ENCODE data around the gene PLA2G2E.
"Not testable (repeated sequence)": the region's sequence is repeated elsewhere in the genome, so short reads cannot be mapped to it uniquely, and the experiment has no call there.

PLA2G2E gene

DNA sequence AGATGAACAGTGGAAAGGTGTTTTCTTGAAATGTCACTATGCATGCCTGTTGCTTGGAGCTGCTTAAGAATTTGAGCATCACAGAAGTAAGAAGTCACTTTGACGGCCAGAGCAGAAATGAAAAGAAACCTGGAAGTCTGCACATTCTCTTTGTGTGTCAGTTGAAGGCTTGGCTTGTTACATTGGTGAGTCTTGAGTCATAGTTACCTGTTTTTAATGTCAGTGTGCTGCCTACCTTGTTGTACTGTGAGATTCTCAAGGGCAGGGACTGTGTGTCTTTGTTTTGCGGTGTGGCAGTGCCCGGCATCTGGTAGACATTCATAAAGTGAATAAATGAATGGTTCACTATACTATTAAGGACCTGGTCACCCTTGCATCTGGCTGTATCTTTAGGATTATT is 31.3 kb downstream of the PLA2G2E start:
- DNase-seq (ENCODE audit: low read depth in 1 of 2, low spot score in 1 of 2): no peak
- no peak for TF ChIP-seq JUND (IDR thresholded peaks at IDR 0.05; ENCODE audit: low read depth)
- in situ Hi-C loops (cut with HindIII; ENCODE audit: low pct_unique_long_range_greater_than_20kb, low sequenced_read_pairs): no loop called here

DNA sequence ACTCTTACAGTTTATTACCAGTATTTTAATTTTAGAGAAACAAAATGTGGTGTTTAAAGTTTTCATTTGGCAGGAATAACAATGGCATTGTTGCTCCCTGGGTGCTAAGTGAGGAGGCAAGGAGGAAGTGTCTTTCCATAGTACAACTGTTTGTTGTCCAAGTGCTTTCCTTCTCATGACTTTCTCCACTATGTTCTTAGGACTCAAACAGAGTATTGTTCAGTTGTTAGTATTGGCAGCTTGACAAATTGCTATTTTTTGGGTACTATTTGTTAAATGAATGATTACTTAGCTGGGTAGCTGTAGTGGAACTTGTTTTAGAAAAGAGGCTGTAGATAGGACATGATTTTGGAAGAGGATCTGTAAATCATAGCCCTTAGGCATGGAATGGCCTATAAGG is 33.8 kb downstream of the PLA2G2E start:
- in situ Hi-C loops (cut with HindIII; ENCODE audit: low pct_unique_long_range_greater_than_20kb, low sequenced_read_pairs): no loop called here
- TF ChIP-seq JUND (IDR thresholded peaks at IDR 0.05; ENCODE audit: low read depth): no peak
- no peak for DNase-seq (ENCODE audit: low read depth in 1 of 2, low spot score in 1 of 2)

DNA sequence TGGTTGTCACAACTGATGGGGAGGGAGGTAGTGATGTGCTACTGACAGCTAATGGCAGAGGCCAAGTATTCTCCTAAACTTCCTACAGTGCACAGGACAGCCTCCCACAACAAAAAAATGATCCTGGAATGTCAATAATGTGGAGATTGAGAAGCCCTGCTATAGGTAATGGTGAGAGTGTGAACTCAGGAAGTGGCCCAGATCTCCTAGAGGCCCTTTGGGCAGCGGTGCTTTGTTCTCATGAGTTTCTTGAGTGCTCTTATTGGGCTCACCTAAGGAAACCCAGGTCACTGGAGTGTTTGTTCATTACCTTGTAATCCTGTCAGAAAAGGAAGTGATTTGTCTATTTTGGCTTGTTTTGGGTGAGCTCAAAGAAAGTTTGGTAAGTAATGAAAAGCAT is 35.3 kb downstream of the PLA2G2E start:
- no peak for TF ChIP-seq JUND (IDR thresholded peaks at IDR 0.05; ENCODE audit: low read depth)
- no peak for DNase-seq (ENCODE audit: low read depth in 1 of 2, low spot score in 1 of 2)

DNA sequence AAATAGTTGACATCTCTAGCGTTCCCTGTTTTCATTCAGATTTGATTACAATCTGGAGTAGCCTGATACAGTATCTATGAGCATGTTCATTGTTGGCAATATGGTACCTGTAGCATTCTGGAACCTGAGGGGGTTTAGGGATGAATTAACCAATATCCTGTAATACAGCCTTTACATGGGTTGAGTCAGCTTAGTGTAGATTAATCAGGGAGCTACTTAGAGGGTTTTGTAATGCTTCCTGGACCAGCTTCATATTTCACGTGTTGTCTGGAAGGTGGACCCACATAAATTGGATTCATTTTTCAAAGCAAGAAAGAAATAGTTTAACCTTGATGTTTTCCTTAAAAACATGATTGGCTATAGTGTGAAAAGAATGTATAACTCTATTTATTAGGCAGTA is 37.6 kb downstream of the PLA2G2E start:
- no peak for DNase-seq (ENCODE audit: low read depth in 1 of 2, low spot score in 1 of 2)
- TF ChIP-seq JUND (IDR thresholded peaks at IDR 0.05; ENCODE audit: low read depth): no peak
- in situ Hi-C loops (cut with HindIII; ENCODE audit: low pct_unique_long_range_greater_than_20kb, low sequenced_read_pairs): no loop called here

More for the DNA sequence above, 35.3 kb downstream of the PLA2G2E start:
- in situ Hi-C loops (cut with HindIII; ENCODE audit: low pct_unique_long_range_greater_than_20kb, low sequenced_read_pairs): no loop called here

DNA sequence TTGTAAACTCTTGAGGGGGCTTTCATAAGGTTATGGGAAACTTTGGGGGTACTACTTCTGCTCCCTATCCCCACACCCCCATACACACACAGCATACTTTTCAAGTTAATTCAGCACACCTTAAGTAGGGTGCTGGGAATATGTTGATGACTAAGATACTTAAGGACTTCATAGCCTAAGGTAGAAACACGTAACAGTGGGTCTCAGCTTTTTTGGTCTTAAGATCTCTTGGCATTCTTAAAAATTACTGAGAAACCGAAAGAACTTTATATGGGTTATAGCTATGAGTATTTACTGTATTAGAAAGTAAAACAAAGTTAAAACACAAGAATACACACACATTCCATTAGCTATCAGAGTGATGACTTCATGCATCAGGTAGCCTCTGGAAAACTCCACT is 39.1 kb downstream of the PLA2G2E start:
- in situ Hi-C loops (cut with HindIII; ENCODE audit: low pct_unique_long_range_greater_than_20kb, low sequenced_read_pairs): no loop called here
- DNase-seq (ENCODE audit: low read depth in 1 of 2, low spot score in 1 of 2): no peak
- no peak for TF ChIP-seq JUND (IDR thresholded peaks at IDR 0.05; ENCODE audit: low read depth)

DNA sequence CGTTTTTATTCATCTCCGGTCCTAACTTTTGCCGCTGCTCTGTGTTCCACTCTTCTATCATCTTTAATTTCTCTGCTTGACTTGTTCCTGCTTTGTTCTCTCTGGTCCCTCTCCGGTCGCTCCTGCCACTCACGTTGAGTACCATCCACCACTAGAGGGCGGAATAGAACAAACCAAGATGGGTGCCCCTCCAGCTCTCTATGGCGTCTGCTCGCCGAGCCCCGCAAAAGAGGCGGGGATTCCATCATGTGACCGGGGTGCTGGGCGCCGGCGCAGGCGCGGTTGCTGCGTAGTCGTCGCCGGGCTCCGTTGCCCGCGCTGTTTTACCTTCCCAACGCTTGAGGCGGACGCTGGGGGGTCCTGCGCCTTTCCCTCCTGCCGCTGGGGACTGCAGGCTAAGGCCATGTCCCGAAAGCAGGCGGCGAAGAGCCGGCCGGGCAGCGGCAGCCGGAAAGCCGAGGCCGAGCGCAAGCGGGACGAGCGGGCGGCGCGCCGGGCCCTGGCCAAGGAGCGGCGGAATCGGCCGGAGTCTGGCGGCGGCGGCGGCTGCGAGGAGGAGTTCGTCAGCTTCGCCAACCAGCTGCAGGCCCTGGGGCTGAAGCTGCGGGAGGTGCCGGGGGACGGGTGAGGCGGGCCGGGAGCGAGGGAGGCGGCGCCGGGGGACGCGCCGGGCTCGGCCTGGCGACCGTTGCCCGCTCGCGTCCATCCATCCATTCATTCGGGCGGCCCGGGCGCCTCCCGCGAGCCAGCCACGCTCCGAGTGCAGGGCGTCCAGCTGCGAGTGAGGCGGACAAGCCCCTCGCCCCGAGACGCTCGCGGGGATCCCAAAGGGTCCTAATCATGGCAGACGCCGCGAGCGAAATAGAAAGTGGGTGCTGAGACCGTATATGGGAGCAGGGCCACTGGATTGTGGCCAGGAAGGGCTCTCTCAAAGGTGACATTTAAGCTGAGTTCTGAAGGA is 41.0 kb downstream of the PLA2G2E start, which contains the start of gene OTUD3:
TSS of gene OTUD3 (plus strand) at position 285 of the 961 bp plus-strand sequence. CDS start at position 404, 119 bp downstream.
- in situ Hi-C loops (cut with HindIII; ENCODE audit: low pct_unique_long_range_greater_than_20kb, low sequenced_read_pairs): no loop called here
- peak; percentile 84 to 97 for DNase-seq (ENCODE audit: low read depth in 1 of 2, low spot score in 1 of 2)
- TF ChIP-seq JUND (IDR thresholded peaks at IDR 0.05; ENCODE audit: low read depth): no peak

DNA sequence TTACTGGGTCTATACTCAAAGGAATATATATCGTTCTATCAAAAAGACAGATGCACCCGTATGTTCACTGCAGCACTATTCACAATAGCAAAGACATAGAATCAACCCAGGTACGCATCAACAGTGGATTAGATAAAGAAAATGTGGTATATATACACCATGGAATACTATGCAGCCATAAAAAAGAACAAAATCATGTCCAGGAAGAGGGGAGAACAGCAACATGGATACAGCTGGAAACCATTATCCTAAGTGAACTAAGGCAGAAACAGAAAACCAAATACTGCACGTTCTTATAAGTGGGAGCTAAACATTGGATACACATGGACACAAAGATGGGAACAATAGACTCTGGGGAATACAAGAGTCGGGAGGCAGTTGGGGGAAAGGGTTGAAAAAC is 42.6 kb downstream of the PLA2G2E start:
- in situ Hi-C loops (cut with HindIII; ENCODE audit: low pct_unique_long_range_greater_than_20kb, low sequenced_read_pairs); DNase-seq (ENCODE audit: low read depth in 1 of 2, low spot score in 1 of 2): not testable (repeated sequence)

DNA sequence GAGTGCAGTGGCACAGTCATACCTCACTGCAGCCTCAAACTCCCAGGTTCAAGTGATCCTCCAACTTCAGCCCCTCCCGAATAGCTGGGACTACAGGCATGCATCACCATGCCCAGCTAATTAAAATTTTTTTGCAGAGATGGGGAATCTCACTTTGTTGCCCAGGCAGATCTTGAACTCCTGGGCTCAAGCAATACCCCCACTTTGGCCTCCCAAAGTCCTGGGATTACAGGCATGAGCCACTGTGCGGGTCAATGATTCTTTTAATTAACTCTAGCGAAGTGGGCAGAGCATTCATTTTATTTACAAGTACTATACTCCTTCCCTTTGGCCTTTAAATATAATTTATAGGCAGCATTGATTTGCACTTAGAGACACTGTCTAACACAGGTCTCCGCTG is 43.8 kb downstream of the PLA2G2E start:
- DNase-seq (ENCODE audit: low read depth in 1 of 2, low spot score in 1 of 2): no peak
- in situ Hi-C loops (cut with HindIII; ENCODE audit: low pct_unique_long_range_greater_than_20kb, low sequenced_read_pairs): no loop called here
- TF ChIP-seq JUND (IDR thresholded peaks at IDR 0.05; ENCODE audit: low read depth): no peak

DNA sequence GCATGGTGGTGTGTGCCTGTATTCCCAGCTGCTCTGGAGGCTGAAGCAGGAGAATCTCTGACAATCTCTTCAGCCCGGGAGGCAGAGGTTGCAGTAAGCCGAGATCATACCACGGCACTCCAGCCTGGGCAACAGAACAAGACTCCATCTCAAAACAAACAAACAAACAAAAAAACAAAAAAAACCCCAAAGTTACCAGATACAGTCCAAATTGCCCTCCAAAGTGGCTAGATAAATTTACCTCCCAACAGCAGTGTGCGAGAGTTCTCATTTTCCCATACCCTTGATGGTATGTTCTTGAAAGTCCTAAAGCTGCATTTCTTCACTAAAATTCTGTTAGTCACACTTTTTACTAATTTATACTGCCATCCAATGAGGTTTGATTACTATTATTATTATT is 44.2 kb downstream of the PLA2G2E start:
- no peak for DNase-seq (ENCODE audit: low read depth in 1 of 2, low spot score in 1 of 2)
- in situ Hi-C loops (cut with HindIII; ENCODE audit: low pct_unique_long_range_greater_than_20kb, low sequenced_read_pairs): no loop called here
- TF ChIP-seq JUND (IDR thresholded peaks at IDR 0.05; ENCODE audit: low read depth): no peak

DNA sequence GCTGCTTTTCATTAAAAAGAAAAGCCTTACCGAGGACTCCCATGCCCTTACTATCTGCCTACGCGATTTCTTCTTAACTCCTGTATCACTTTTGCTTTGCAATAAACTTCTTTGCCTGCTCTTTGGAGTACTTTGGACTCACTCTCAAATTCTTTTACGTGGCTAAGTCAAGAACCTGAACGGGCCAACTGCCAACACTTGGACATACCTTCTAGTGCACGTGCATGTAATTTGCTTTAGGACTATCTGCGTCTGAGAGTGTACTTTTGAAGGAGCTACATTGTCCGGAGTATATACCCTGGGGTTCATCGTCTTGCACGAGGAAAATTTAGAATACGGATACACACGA is 44.8 kb downstream of the PLA2G2E start:
- in situ Hi-C loops (cut with HindIII; ENCODE audit: low pct_unique_long_range_greater_than_20kb, low sequenced_read_pairs): no loop called here
- TF ChIP-seq JUND (IDR thresholded peaks at IDR 0.05; ENCODE audit: low read depth): no peak
- DNase-seq (ENCODE audit: low read depth in 1 of 2, low spot score in 1 of 2): no peak

DNA sequence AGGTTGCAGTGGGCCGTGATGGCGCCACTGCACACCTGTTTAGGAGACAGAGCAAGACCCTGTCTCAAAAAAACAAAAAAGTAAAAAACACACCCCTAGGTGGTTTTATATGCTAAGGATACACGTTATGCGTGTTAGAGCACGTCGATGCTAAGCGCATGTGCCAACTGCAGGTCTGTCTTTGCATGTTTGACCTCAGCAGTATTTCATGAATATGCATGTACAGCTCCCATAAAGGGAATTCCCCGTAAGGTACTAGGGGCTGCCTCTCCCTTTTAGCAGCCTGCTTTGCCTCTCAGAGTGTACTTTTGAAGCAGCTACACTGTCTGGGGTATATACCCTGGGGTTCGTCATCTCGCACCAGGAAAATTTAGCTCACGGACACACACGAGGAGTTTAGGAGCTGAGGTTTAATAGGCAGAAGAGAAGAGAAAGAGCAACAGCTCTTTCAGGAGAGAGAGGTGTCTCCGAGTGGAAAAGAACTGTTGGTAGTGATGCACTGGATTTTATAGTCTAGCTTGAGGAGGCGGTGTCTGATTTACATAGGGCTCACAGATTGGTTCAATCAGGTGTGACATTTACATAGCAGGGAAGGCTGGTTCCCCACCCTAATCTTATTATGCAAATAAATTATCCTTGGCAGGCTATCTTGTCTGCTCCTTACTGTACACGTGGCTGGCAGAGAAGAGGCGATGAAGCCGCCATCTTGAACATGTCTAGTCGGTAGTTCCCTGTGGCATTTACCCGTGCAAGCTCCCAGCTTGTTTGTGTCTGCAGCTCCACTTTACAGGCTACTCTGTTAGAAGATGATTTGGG is 45.4 kb downstream of the PLA2G2E start:
- no peak for TF ChIP-seq JUND (IDR thresholded peaks at IDR 0.05; ENCODE audit: low read depth)
- peak; percentile 25 to 95 for DNase-seq (ENCODE audit: low read depth in 1 of 2, low spot score in 1 of 2)
- in situ Hi-C loops (cut with HindIII; ENCODE audit: low pct_unique_long_range_greater_than_20kb, low sequenced_read_pairs): no loop called here

DNA sequence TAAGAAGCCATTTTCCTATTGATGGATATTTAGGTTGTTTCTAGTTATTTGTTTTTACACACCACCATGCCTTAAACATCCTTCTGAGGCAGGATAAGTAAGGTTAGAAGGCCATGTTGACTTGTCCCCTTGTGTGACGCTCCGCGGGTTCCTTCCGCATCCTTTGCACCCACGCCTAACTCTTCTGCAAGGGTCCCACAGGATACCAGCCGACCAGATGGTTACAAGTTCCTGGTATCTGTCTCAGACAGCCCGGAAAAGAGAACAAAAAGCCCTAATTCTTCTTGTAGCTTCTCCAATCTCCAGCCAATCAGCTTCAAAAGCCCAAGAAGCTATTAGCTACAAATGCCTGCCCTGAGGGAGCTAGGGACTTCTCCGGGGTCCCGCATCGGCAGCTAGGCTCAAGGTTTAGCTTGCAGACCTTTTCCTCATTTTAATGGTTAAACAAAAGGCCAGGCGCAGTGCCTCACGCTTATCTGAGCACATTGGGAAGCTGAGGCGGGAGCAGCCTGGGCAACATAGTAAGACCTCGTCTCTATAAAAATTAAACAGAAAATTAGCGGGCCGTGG is 46.2 kb downstream of the PLA2G2E start:
- in situ Hi-C loops (cut with HindIII; ENCODE audit: low pct_unique_long_range_greater_than_20kb, low sequenced_read_pairs): no loop called here
- TF ChIP-seq JUND (IDR thresholded peaks at IDR 0.05; ENCODE audit: low read depth): no peak
- no peak for DNase-seq (ENCODE audit: low read depth in 1 of 2, low spot score in 1 of 2)

DNA sequence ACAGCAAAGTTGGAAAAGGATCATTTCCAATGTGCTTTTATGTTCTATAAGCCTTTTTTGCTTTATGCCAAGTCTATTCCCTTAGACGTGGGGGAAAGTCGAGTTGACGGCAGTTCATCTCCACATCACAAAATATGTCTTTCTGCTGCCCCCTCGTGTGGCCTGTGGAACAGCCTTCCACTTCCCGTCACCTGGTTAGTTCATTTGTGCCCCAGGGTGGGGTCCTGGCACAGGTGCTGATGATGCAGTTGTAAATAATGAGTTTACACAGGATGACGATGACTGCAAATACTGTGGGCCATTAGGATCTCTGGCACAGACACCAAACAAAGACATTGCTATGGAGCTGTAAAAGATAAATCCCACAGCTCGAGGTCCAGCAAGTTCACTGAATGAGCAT is 51.2 kb downstream of the PLA2G2E start:
- DNase-seq (ENCODE audit: low read depth in 1 of 2, low spot score in 1 of 2): peak; percentile 10 to 77
- in situ Hi-C loops (cut with HindIII; ENCODE audit: low pct_unique_long_range_greater_than_20kb, low sequenced_read_pairs): no loop called here
- no peak for TF ChIP-seq JUND (IDR thresholded peaks at IDR 0.05; ENCODE audit: low read depth)

Measured in T47D (cell line).